Bronchial epithelial cell (primary cell): ENCODE results near the gene CDC42EP4. TPM values are rescaled to one million over a fixed set of nuclear protein-coding genes. Genes with fewer than 3 reads are reported as not detected.

Source experiments
- DNase-seq: peaks from one replicate; pipeline ENCODE4 v3.0.0-alpha.2; 2010; ENCODE audit warnings: low read depth
- FAIRE-seq: peaks from 2 replicates; lab custom pipeline; 2011; peaks lifted over from hg19 to GRCh38; lab: Jason Lieb, UNC
- H3K27me3 ChIP-seq: 2 replicates; pipeline ENCODE4 v1.5.1; 2011; ENCODE audit warnings: low read length; ENCODE audit not compliant: control insufficient read depth, insufficient read depth
- H3K36me3 ChIP-seq: 2 replicates; pipeline ENCODE4 v1.5.1; 2011; ENCODE audit warnings: low read length; ENCODE audit not compliant: control insufficient read depth, insufficient read depth
- H3K4me3 ChIP-seq: 2 replicates; pipeline ENCODE4 v1.5.1; 2011; ENCODE audit warnings: mild to moderate bottlenecking, low read depth, low read length, control low read depth
- total RNA-seq: library from RNA; depleted of rRNA; stranded (reverse); fragments of >200 nt; gene quantifications from 2 replicates; pipeline ENCODE4 v1.2.1, GENCODE V29; 2014
- TF ChIP-seq, protein P1 (sequence below): IDR thresholded peaks from 2 replicates; pipeline ENCODE4 v1.5.1; 2011; ENCODE audit warnings: mild to moderate bottlenecking, moderate library complexity, low read length, control low read depth, inconsistent platforms; ENCODE audit not compliant: insufficient read depth, severe bottlenecking

CDC42EP4 gene, protein sequence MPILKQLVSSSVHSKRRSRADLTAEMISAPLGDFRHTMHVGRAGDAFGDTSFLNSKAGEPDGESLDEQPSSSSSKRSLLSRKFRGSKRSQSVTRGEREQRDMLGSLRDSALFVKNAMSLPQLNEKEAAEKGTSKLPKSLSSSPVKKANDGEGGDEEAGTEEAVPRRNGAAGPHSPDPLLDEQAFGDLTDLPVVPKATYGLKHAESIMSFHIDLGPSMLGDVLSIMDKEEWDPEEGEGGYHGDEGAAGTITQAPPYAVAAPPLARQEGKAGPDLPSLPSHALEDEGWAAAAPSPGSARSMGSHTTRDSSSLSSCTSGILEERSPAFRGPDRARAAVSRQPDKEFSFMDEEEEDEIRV
- 16.8 and 29.3 TPM in 2 replicates for total RNA-seq

DNA sequence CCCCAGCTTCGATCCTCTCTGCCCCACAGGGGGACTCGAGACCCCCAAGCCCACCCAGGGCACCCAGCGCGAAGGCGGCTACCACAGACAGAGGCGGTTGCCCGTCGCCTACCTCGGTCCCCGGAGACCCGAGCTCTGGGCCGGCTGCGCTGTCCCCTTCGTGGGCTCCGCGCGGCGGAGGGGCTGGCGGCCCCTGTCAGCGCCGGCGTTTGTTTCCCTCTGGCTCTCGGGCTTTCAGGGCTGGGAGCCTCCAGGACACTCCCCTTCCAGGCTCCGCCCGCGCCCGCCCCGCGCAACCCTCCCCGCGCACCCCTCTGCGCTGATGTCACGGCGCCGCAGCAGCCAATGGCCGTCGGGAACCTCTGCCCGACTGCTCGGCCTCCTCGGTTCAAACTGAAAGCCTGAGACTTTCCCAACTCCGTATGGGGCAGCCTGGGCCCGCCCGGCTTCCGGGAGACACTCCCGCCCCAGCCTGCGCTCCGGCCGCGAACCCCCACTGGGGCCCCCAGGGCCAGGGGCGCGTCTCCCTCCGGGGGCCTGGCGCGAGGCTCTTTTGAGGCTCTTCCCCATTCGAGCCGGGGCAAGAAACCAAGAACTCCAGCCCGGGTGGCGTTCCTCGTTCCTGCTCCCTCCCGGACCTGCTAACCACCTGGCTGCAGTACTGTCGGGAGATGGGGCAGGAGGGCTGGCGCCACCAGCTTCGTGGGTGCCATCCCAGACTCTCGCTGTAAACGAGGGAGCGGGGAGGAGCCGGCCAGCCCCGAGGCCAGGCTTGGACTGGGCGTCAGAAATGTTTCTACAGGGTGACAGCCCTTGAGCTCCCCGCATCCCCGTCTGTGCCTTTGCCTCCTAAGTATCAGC lies at the start of gene CDC42EP4:
CDC42EP4 (minus strand) TSS at position 221 of the 861 bp plus-strand sequence. CDS start 25,501 bp downstream, outside the sequence.
- Histone ChIP-seq H3K27me3 (no peaks in the 10 kb centered on the region), H3K4me3 (peak within 1 kb of the TSS; percentile 100), H3K36me3 (peaks cover 2% of the 10 kb centered on the region)
- FAIRE-seq (no peak), DNase-seq (peak; percentile 84)
- TF ChIP-seq, protein P1, sequence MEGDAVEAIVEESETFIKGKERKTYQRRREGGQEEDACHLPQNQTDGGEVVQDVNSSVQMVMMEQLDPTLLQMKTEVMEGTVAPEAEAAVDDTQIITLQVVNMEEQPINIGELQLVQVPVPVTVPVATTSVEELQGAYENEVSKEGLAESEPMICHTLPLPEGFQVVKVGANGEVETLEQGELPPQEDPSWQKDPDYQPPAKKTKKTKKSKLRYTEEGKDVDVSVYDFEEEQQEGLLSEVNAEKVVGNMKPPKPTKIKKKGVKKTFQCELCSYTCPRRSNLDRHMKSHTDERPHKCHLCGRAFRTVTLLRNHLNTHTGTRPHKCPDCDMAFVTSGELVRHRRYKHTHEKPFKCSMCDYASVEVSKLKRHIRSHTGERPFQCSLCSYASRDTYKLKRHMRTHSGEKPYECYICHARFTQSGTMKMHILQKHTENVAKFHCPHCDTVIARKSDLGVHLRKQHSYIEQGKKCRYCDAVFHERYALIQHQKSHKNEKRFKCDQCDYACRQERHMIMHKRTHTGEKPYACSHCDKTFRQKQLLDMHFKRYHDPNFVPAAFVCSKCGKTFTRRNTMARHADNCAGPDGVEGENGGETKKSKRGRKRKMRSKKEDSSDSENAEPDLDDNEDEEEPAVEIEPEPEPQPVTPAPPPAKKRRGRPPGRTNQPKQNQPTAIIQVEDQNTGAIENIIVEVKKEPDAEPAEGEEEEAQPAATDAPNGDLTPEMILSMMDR = peak; percentile 7

DNA sequence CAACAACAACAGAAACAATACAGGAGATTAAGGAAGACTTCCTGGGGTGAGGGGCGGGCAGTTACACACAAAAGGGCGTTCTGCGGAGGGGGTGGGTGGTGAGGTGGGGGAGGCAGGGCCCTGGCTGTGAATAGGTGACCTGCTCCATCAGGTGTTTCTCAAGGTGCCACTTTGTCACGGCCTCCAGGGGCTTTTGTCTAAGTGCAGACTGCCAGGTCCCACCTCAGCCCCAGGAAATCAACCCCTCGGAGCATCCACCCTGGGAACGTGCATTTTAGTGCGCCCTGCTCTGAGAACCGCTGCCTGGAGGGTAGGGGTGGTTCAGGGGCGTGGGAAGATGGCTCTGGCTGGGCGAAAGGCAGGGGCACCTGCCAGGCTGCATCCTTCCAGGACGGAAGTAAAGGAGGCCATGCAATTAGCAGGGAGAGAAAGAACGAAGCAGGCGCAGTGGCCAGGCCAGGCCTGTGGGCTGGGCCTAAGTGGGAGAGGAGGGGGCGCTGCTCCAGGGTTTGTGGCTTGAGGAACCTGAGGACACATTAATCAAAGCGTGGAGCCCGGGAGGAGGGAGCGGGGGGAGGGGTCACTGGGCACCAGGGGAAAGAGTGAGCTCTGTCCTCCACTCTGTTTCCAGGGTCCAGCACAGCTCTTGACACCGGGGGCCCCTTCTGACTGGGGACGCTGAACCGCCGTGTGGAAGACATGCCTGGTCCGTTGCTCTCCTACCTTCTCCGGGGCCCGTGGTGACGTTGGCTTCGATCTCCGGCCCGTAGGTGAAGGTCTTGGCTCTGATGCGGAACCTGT lies 49.4 kb upstream of the CDC42EP4 start:
- TF ChIP-seq, protein P1 = no peak
- H3K4me3 ChIP-seq = no peak overlapping the region
- H3K27me3 ChIP-seq = no peaks in the 10 kb centered on the region
- DNase-seq (no peak), FAIRE-seq (no peak)
- H3K36me3 ChIP-seq = peaks cover 7% of the 10 kb centered on the region

DNA sequence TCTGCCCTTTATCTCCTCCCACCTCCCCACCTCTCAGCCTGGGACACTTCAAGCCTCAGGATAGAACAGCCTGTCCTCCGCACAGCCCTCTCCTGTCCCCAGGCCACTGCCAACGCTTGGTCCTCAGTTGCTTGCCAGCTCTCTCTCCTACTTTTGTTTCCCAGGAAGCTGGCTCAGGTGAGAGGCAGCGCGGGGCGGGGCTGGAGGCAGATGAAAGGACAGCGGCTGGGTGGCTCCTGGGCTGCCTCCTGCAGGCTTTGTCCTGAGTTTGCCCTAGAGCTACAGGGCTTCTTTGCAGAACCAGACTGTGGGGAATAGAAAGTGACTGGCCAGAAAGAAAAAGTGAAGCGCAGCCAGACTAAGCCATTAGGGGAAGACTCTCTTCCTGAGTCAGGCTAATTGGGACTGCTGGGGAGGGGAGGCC lies 48.2 kb upstream of the CDC42EP4 start:
- H3K36me3 ChIP-seq = peaks cover 7% of the 10 kb centered on the region
- TF ChIP-seq, protein P1 = peak; percentile 52
- FAIRE-seq (no peak), DNase-seq (peak; percentile 58)
- H3K4me3 ChIP-seq = no peak overlapping the region
- no peaks in the 10 kb centered on the region for H3K27me3 ChIP-seq

DNA sequence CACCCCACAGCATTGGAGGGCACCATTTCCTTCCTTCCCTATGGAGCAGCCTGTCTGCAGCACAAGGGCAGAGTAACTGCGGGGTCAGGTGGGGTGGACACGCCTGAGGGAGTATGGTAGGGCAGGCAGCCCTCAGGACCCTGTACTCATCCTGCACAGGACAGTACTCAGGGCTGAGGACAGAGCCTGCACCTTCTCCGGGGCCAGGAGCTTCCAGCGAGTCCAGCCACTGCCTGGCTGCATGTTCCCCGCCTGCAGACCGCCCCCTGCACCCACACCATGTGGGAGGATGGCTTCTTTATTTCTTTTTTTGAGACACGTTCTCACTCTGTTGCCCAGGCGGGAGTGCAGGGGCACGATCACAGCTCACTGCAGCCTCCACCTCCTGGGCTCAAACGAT lies 47.6 kb upstream of the CDC42EP4 start:
- Histone ChIP-seq H3K27me3 (no peaks in the 10 kb centered on the region), H3K36me3 (peaks cover 7% of the 10 kb centered on the region), H3K4me3 (no peak overlapping the region)
- TF ChIP-seq, protein P1 = no peak
- DNase-seq (no peak), FAIRE-seq (no peak)

DNA sequence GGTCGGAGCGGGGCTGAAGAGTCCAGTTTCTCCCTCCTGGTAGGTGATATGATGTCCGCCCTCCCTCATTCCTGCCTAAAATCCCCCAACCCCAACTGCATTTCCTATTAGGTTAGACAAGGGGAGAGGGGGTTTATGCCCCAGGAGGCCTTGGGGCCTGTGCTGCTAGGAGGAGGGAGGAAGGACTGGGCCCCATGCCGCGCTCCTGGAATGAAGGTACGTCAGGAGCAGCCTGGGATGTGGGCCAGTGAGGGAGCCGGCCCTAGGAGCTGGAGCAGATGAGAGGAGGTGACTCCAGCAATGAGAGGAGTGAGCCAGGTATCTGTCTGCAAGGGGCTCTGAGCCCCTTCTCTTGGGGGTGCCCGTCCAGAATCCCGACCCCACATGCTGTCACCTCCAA lies 46.9 kb upstream of the CDC42EP4 start:
- Histone ChIP-seq H3K27me3 (no peaks in the 10 kb centered on the region), H3K36me3 (peaks cover 6% of the 10 kb centered on the region), H3K4me3 (no peak overlapping the region)
- FAIRE-seq (no peak), DNase-seq (no peak)
- TF ChIP-seq, protein P1 = no peak
